H9 (cell line): Measurements from ENCODE around the gene VOPP1. TPM values are rescaled to one million over a fixed set of nuclear protein-coding genes. Genes with fewer than 3 reads are reported as not detected.

Experiments
- DNase-seq: peaks from one replicate; pipeline ENCODE4 v3.0.0-alpha.2; 2017
- H2AFZ ChIP-seq: one replicate; pipeline ENCODE4 v1.6.1; 2013; ENCODE audit warnings: mild to moderate bottlenecking, low read length, control low read depth, moderate library complexity
- H2AK5ac ChIP-seq: 2 replicates; pipeline ENCODE4 v1.6.1; 2013; ENCODE audit warnings: low read length, control low read depth, mixed read lengths; ENCODE audit not compliant: insufficient read length
- H2BK120ac ChIP-seq: one replicate; pipeline ENCODE4 v1.6.1; 2013; ENCODE audit warnings: low read depth, mild to moderate bottlenecking, low read length, control low read depth, inconsistent platforms; ENCODE audit not compliant: poor library complexity, severe bottlenecking
- H2BK12ac ChIP-seq: 2 replicates; pipeline ENCODE4 v1.6.1; 2013; ENCODE audit warnings: low read length, control low read depth, mixed read lengths, low read depth; ENCODE audit not compliant: insufficient read length
- H2BK15ac ChIP-seq: 2 replicates; pipeline ENCODE4 v1.6.1; 2013; ENCODE audit warnings: low read depth, low read length, control low read depth
- H2BK20ac ChIP-seq: one replicate; pipeline ENCODE4 v1.6.1; 2013; ENCODE audit warnings: low read depth, mild to moderate bottlenecking, low read length, control low read depth, inconsistent platforms; ENCODE audit not compliant: poor library complexity, severe bottlenecking
- H2BK5ac ChIP-seq: 2 replicates; pipeline ENCODE4 v1.6.1; 2013; ENCODE audit warnings: low read length, control low read depth, mixed read lengths; ENCODE audit not compliant: insufficient read length
- H3K14ac ChIP-seq: 2 replicates; pipeline ENCODE4 v1.6.1; 2013; ENCODE audit warnings: low read length, control low read depth; ENCODE audit not compliant: insufficient read depth
- H3K18ac ChIP-seq: 2 replicates; pipeline ENCODE4 v1.6.1; 2013; ENCODE audit warnings: low read depth, mild to moderate bottlenecking, mixed read lengths, low read length, control low read depth; ENCODE audit not compliant: insufficient read length
- H3K23ac ChIP-seq: 2 replicates; pipeline ENCODE4 v1.6.1; 2013; ENCODE audit warnings: low read length, control low read depth, mixed read lengths, low read depth; ENCODE audit not compliant: insufficient read length
- H3K23me2 ChIP-seq: 2 replicates; pipeline ENCODE4 v1.6.1; 2013; ENCODE audit warnings: low read depth, mild to moderate bottlenecking, mixed read lengths, low read length, control low read depth; ENCODE audit not compliant: insufficient read length, poor library complexity, severe bottlenecking
- H3K27ac ChIP-seq: 2 replicates; pipeline ENCODE4 v1.5.1; 2013; ENCODE audit warnings: low read length, control low read depth, mixed read lengths, low read depth; ENCODE audit not compliant: insufficient read length
- H3K27me3 ChIP-seq: 2 replicates; pipeline ENCODE4 v1.6.1; 2013; ENCODE audit warnings: low read length, control low read depth, inconsistent platforms; ENCODE audit not compliant: insufficient read depth
- H3K4ac ChIP-seq: 2 replicates; pipeline ENCODE4 v1.6.1; 2013; ENCODE audit warnings: low read depth, mild to moderate bottlenecking, control low read depth, inconsistent platforms, low read length, moderate library complexity
- H3K4me1 ChIP-seq: 2 replicates; pipeline ENCODE4 v1.6.1; 2013; ENCODE audit warnings: low read length, control low read depth, inconsistent platforms; ENCODE audit not compliant: insufficient read depth
- H3K4me2 ChIP-seq: 2 replicates; pipeline ENCODE4 v1.6.1; 2013; ENCODE audit warnings: low read length, control low read depth, mixed read lengths; ENCODE audit not compliant: insufficient read length, insufficient read depth
- H3K56ac ChIP-seq: 2 replicates; pipeline ENCODE4 v1.6.1; 2013; ENCODE audit warnings: low read depth, mild to moderate bottlenecking, mixed read lengths, low read length, control low read depth; ENCODE audit not compliant: insufficient read length
- H3K79me1 ChIP-seq: 2 replicates; pipeline ENCODE4 v1.6.1; 2013; ENCODE audit warnings: low read depth, mild to moderate bottlenecking, moderate library complexity, low read length, control low read depth, inconsistent platforms; ENCODE audit not compliant: insufficient read depth, poor library complexity, severe bottlenecking
- H3K79me2 ChIP-seq: 2 replicates; pipeline ENCODE4 v1.6.1; 2013; ENCODE audit warnings: low read length, control low read depth, inconsistent platforms; ENCODE audit not compliant: insufficient read depth
- H3K9ac ChIP-seq: 2 replicates; pipeline ENCODE4 v1.6.1; 2013; ENCODE audit warnings: low read length, control low read depth, mixed read lengths; ENCODE audit not compliant: insufficient read length; ENCODE audit errors: extremely low read depth
- H3K9me3 ChIP-seq: one replicate; pipeline ENCODE4 v1.6.1; 2013; ENCODE audit warnings: low read depth, low read length, inconsistent platforms; ENCODE audit not compliant: control insufficient read depth
- H3T11ph ChIP-seq: one replicate; pipeline ENCODE4 v1.6.1; 2013; ENCODE audit warnings: mild to moderate bottlenecking, low read length, control low read depth, inconsistent platforms
- H4K20me1 ChIP-seq: one replicate; pipeline ENCODE4 v1.6.1; 2013; ENCODE audit not compliant: control insufficient read depth, insufficient read length, insufficient read depth
- H4K5ac ChIP-seq: 2 replicates; pipeline ENCODE4 v1.6.1; 2013; ENCODE audit warnings: low read depth, mild to moderate bottlenecking, mixed read lengths, low read length, control low read depth; ENCODE audit not compliant: insufficient read length
- H4K8ac ChIP-seq: replicated peaks from 2 replicates; pipeline ENCODE4 v1.6.1; 2013; ENCODE audit warnings: low read length, control low read depth, mixed read lengths, low read depth; ENCODE audit not compliant: insufficient read length
- H4K91ac ChIP-seq: 2 replicates; pipeline ENCODE4 v1.6.1; 2013; ENCODE audit warnings: low read depth, mild to moderate bottlenecking, moderate library complexity, mixed read lengths, low read length, control low read depth; ENCODE audit not compliant: insufficient read length
- H3K27ac Mint-ChIP-seq, 3 experiments: 2 replicates in 2 of 3; 3 replicates in 1 of 3; pipeline ENCODE4 v1.8.0; 2020 to 2021; ENCODE audit warnings: mixed read lengths in 3 of 3, mild to moderate bottlenecking in 1 of 3, moderate library complexity in 1 of 3
- H3K27me3 Mint-ChIP-seq: 2 replicates; pipeline ENCODE4 v1.8.0; 2021; ENCODE audit warnings: low read depth, mild to moderate bottlenecking, moderate library complexity, mixed read lengths
- H3K36me3 Mint-ChIP-seq, 3 experiments: 2 replicates in 2 of 3; 3 replicates in 1 of 3; pipeline ENCODE4 v1.8.0; 2020 to 2021; ENCODE audit warnings: low read depth in 3 of 3, mixed read lengths in 3 of 3; ENCODE audit not compliant: insufficient read depth in 1 of 3
- H3K4me1 Mint-ChIP-seq, 2 experiments: 2 replicates each; pipeline ENCODE4 v1.8.0; 2020; ENCODE audit warnings: mixed read lengths in 2 of 2
- H3K4me3 Mint-ChIP-seq, 2 experiments: 2 replicates in 1 of 2; 3 replicates in 1 of 2; pipeline ENCODE4 v1.8.0; 2020 to 2021; ENCODE audit warnings: mild to moderate bottlenecking in 2 of 2, mixed read lengths in 2 of 2, moderate library complexity in 1 of 2
- H3K9me3 Mint-ChIP-seq, 2 experiments: 2 replicates in 1 of 2; 3 replicates in 1 of 2; pipeline ENCODE4 v1.8.0; 2020; ENCODE audit warnings: mild to moderate bottlenecking in 2 of 2, mixed read lengths in 2 of 2, moderate library complexity in 1 of 2
- CTCF ChIP-seq: fragments of 200-600 bp; sonication (generic); conservative IDR thresholded peaks from 3 replicates; pipeline ENCODE4 v1.8.0; 2021; ENCODE audit warnings: antibody characterized with exemption, mild to moderate bottlenecking
- WGBS: extraction: QIAGEN DNeasy Blood & Tissue Kit; methylation state at CpG from one replicate; pipeline ENCODE4 v1.1.7; 2013; ENCODE audit warnings: missing lambda C conversion rate, low lambda C conversion rate, mixed read lengths; ENCODE audit not compliant: insufficient read length; ENCODE audit errors: extremely low coverage; 5-methylcytosine and 5-hydroxymethylcytosine counted together
- total RNA-seq: library from RNA; stranded (reverse); gene quantifications from 2 replicates; pipeline ENCODE4 v1.2.1, GENCODE V29; 2021

VOPP1 gene
- total RNA-seq, 1 experiment from 2014 or later = 55.7 TPM

- H2BK20ac ChIP-seq = no peak overlapping the region
- no CpG with 5 or more reads among the region's 8 CpGs for WGBS
- H3K36me3 Mint-ChIP-seq = no peaks in the 10 kb centered on the region
These were observed 16.8 kb upstream of the VOPP1 start for GRCh38 chr7:55588976-55589604.

More at GRCh38 chr7:55588976-55589604, 16.8 kb upstream of the VOPP1 start:
- Histone ChIP-seq H3K56ac (no peak overlapping the region), H3K9ac (no peak overlapping the region), H3K9me3 (no peaks in the 10 kb centered on the region), H3K4me1 (no peaks in the 10 kb centered on the region), H3K23ac (no peak overlapping the region), H3K79me1 (no peaks in the 10 kb centered on the region), H3K27ac (no peak overlapping the region), H2BK12ac (no peak overlapping the region), H3T11ph (no peak overlapping the region), H4K8ac (no peak overlapping the region), H2BK5ac (no peak overlapping the region), H2AK5ac (no peak overlapping the region), H3K23me2 (no peaks in the 10 kb centered on the region), H3K18ac (no peak overlapping the region), H3K79me2 (no peaks in the 10 kb centered on the region), H3K4me2 (no peak overlapping the region), H4K5ac (no peak overlapping the region), H2BK15ac (no peak overlapping the region), H3K4ac (no peak overlapping the region), H2AFZ (no peak overlapping the region), H4K91ac (no peak overlapping the region), H3K14ac (no peak overlapping the region), H3K27me3 (no peaks in the 10 kb centered on the region), H4K20me1 (peaks cover 3% of the 10 kb centered on the region), H2BK120ac (no peak overlapping the region)
- H3K4me3 Mint-ChIP-seq = no peak overlapping the region
- no peak for TF ChIP-seq CTCF
- 0 out of 5 replicates have a peak, but pooled peaks cover 0 to 2% of the 10 kb centered on the region in 2 experiments for H3K9me3 Mint-ChIP-seq
- H3K27me3 Mint-ChIP-seq = peaks cover 18% of the 10 kb centered on the region
- DNase-seq = no peak
- no peak overlapping the region for H3K27ac Mint-ChIP-seq
- H3K4me1 Mint-ChIP-seq = peaks cover 0 to 3% of the 10 kb centered on the region in 2 experiments; a peak in 2 of 4 replicates
